CD4-positive, alpha-beta T cell treated with Interleukin-4 for 4 hours (primary cell): ENCODE results near the gene ZBTB9.

Experiments
- DNase-seq: peaks from one replicate; pipeline ENCODE4 v3.0.0-alpha.2; 2020

Gene ZBTB9

DNA sequence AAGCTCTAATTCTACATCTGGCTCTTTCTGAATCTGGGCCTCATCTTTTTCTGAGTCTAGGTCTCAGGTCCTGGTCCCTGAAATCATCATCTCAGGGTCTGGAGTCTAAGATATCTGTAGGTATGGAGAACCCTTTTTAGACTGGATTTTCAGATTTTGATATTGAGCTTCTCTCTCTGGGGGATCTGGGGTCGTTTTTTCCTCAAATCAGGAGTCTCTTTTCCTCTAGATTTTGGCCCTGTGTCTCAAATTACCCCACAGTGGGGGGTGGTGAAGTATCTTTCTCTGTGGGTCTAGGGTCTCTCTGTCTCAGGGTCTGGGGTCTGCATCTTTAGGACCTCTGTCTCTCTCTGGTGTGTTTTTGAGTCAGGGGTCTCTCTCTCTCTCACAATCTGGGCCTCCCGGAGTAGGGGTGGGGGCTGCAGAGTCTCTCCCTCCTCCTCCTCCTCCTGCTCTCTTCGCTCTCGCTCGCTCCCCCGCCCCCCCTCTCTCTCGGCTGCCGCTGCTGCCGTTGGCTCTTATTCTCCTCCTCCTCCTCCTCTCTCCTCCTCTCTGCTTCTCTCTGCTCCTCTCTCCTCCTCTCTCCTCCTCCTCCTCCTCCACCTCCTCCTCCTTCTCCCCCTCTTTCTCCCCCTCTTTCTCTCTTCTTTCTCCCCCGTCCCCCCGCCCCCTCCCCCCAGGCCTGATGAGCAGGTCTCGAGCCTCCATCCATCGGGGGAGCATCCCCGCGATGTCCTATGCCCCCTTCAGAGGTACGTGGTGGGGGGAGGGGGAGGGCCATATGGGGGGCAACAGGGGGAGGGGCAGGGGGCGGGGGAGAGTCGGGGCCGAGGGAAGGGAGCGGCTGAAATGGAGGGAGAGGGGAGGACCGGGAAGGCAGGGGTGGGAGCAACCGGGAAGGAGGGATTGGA is 34.5 kb upstream of the ZBTB9 start, which contains the start of gene SYNGAP1:
TSS of gene SYNGAP1 (plus strand) at position 486 of the 911 bp plus-strand sequence. CDS start at position 686, 200 bp downstream.
- DNase-seq = no peak

DNA sequence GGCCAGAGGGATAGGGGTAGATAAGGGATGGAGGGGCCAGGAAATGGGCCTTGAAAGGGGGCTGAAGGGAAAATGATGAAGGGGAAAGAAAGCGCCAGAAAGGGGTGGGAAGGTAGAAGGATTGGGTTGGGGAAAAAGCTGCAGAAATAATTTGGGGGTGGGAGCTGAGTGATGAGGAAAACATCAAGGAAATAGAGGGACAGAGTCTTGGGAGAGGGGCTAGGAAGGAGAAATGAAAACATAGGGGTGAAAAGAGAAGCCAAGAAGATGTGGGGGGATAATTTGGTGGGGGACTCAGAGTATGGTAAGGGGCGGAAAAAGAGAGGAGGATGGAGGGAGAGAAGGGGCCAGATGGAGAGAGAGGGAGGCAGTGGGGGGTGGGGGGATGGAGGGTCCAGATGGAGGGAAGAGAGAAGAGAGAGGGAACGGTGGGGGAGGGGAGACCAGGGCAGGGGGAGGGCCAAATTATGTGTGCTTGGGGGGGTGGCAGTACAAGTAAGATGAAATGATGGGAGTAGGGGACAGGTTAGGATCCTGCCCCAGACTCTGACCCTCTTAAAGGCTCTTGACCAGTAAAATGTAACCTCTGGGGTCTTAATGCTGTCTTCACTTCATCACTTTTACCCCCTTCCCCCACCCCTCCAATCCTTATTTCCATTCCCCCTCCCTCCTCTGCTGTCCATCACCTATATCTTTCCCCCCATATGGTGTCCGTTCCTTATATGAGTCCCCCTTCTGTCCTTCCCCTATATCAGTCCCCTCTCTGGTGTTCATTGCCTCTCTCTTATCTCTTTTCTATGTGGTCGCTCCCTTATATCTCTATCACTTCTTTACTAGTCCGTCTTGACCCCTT is 33.7 kb upstream of the ZBTB9 start:
- DNase-seq = no peak

DNA sequence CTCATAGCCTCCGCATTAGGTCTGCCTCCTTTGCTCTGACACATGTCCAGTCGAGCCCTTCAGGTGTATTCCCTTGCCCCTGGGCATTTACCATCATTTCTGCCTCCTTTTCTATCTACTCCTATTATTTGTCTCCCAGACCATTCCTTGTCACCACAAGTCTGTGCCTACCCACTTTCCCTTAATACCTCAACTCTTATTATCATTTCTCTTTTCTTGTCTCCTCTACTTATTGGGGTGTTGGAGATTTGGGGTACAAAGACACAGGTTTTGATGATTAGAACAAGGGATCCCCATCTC is 33.1 kb upstream of the ZBTB9 start:
- DNase-seq = no peak

DNA sequence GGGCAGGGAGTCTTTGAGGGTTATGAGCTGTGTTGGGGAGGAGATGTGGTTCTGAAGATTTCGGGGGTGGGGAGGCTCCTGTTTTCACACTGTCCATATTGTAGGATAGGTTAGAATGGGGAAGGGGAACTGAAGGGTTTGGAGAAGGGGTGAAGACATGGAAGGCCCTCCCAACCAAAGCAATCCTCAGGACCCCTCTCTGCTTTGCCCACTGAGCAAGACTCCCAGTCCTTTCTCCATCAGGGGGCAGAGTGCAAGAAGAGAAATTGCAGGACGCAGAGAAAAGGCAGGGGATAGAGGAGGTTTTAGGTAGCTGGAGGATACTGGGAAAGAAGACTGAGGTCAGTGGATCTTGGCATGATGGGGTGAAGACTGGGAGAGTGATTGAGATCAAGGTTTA is 30.6 kb upstream of the ZBTB9 start:
- no peak for DNase-seq

DNA sequence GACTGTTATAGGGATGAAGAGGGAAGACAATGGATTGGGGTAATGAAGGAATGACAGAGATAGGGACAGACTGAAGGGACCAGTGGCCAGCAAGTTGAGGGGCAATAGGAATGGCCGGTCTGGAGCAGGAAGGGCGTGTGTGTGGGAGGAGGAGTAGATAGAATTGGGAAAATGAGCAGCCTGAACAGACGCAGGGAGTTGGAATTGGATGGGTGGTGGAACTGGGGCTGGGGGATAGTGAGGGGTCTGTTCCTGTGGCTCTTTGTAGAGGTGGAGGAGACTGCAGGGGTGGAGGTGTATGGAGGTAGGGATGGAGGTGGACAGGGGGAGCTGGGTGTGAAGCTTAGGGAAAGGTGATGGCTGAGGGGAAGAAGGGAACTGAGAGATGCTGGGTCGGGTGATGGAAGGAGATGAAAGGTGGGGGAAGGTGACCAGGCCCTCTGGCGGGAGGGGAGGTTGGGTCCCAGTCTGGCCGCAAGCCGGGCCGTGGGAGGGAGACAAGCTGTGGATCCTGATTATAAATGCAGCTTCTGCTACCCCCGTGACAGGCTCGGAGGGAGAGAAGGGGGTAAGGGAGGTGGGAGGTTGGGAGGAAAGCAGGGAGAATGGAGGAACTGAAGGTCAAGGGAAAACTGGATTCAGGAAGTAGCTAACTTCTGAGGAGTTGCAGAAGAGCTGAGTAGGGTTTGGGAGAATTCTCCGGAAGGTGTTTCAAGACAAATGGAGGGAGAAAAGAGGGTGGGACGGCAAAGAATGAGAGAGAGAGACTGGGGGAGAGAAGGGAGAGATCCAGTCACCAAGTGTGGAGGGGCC is 29.3 kb upstream of the ZBTB9 start:
- DNase-seq = no peak

DNA sequence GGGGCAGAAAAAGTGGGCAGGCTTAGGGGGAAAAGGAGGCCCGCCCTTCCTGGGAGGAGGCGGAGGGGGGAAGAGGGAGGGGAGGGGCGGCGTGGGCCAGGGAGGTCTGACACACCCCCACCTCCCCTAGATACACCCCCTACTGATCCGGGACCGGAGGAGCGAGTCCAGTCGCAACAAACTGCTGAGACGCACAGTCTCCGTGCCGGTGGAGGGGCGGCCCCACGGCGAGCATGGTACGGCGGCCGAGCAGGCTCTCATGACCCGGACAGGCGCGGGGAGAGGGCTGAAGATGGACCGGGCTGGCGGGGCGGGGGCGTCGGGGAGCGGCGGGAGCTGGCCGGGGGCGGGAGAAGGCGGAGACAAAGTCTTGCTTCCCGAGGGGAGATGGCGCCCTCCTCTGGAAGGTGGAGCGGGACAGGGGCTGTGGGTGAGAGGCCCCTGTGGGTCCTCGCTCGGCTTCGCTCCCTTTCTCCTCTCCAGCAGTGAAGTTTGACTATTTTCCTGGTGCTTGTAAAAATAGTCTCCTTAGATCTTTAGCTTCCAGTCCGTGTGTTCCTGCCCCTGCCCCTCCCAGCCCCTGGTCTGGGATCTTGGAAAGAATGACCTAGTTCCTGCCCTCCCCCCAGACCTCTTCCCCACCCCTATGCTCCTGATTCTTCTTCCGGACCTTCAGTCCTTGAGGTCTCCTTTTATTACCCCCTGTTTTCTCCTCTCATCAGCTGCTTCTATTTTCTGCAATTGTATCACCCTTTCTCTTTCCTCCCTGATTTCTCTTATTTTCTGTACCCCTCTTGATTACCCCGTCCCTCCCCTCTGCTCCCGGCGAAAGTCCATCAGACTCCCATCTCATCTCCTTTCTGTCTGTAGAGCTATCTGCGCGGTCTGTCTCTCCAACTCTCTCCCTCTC is 28.5 kb upstream of the ZBTB9 start:
- DNase-seq = peak; percentile 90

DNA sequence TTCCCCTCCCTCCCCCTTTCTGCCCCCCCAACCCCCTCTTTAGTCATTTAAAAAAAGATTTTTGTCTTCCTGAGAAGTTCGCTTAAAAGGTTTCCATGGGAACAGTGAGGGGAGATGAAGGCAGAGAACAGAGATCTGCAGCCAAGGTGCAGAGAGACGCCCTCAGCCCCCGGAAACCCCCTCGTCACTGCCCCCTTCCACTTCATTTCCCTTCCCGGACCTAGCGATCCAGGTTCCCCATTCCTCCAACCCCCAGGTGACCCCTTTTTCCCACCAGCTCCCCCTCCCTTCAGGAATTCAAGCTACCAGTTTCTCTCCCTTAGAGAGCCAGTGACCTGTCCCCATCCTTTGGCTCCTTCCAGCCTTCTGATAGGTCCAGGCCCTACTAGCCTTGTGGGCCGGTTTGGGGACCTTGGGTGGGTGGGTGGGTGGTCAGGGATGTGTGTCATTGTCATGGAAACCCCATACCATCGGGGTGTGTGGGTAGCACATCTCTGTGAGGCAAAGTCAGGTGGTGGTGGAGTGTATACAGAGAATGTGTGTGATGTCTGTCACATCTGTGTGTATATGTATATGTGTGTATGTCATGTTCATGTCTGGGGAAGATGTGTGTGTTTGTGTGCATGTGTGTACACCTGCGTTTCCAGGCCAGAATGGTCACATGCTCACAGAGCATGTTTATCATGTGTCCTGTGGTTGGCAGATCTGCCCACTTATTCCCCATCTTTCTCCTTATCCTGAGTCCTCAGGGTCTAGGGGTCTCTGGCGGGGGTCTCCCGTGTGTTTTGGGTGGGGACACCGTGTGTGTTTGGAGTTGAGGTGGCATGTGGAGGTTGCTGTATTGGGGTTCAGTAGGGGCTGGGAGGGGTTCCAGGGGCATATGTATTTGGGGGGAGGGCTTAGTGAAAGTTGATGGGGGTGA is 27.5 kb upstream of the ZBTB9 start:
- peak; percentile 80 for DNase-seq

DNA sequence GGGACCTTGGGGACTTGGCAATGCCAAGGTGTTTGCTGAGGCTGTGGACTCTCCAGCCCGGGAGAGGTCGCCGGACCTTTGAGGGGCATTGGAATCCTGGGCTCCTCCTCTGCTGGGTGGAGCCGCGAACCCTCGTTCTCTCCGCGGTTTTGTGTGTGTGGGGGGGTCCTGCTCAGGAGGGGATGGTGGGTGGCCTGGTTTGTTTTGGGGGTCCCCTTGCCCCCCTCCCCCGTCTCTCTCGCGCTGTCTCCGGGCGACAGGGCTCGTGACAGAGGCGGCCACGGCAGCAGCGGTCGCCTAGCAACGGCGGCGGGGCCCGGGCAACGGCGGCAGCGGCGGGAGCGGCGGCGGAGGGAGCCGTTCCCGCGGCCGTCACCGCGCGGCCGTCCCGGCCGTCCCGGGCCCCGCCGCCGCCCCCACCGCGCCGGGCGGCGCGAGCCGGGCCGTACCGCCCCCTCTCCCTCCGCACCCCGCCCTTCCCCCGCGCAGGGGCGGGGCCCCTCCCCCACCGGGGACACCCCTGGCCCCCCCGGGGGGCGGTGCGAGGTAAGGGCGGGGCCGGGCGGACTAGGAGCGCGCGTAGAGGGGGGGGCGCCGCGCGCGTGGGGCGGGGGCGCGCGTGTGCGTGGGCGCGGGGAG is 26.7 kb upstream of the ZBTB9 start:
- peak; percentile 67 for DNase-seq

DNA sequence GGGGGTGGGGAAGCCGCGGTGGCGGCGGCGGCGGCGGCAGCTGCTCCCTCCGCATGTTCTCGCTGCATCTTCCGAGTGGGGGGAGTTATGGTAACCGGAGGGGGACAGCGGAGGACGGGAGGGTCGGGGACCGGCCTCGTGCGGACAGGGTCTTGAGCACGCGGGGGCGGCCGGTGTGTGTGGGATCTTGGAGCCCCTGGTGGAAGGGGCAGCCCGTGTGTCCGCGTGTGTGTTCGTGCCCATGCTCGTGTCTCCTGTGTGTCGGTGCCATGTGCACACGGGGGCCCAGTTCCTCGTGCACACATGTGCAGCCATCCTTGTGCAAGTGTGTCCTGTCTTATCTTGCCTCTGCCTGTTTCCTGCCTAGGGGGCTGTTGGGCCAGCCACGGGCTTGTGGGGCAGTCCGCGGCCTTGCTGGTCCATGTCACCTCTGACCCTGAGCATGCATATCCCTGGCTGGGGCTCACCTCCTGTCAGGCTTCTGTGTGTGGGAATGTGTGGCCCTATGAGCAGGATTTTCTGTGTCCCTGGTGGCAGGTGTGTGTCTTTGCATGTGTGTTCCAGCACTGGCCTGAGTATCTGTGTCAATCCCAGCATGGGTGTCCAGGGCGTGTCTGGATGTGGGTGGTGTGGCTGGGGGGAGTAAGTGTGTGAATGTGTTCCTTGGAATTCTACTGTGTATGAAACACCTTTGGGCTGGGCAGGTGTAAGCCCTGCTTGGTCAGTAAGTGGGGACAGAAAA is 26.0 kb upstream of the ZBTB9 start:
- DNase-seq = peak; percentile 29

DNA sequence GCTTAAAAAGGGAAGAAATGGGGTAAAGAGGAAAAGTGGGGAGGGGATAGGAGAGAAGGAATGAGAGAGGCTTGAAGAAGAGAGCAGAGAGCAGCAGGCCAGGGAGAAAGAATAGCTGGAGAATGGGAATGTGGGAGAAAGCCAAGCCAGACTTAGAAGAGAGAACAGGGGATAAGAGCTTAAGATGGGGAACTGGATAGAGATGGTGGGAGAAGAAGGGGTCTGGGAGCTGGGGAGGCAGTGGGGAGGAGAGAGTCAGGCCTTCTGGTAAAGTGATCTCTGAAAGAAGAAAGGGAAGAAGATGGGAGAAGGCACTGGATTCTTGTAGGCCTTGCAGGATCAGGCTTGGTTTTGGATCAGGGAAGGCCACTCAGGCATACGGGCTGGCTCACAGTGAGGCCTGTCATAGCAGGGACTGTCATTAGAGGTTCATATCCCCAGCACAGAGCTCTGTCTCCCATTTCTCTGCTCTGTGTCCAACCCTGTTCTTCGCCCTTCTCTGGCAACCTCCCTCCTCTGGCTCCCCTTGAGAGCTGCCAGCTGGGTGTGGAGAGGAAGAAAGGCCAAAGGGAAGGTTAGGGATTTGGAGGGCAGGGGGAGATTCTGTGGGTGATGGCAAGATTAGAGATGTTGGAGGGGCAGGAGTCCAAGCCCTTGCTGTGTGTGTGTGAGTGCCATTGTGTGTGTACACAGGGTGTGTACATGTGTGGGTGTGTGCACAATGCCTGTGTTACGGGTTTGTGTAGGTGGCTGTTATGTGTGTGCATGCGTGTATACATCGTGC is 25.2 kb upstream of the ZBTB9 start:
- no peak for DNase-seq

DNA sequence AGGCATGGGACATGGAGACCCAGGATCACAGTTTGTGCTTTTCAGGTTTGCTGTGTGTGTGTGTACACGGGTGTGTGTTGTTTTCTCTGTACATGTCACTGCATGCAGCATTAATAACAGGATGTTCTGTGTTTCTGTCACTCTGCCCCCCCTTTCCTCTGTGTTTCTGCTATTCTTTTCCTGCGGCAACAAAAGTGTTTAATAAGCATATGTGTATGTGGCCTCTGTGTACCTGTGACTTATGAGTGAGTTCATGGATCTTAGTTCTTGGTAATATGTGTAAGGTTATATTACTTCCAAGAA is 24.7 kb upstream of the ZBTB9 start:
- peak; percentile 64 for DNase-seq

DNA sequence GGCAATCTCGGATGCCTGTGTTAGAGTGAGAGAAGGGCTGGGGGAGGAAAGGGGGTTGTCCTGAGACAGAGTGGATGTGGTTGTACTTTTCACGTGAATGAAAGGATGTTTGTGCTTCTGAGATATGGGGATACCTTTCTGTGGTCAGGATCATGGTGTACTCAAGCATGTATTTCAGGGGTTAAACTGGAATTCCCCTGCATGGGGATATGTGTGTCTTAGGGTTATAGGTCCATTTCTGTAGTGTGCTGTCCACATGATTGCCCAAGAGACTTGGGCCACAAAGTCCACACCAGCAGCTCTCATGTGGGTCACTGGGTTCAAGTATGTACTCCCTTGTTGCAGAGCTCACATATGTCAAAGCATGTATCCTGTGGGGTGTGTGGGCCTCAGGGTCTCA is 24.0 kb upstream of the ZBTB9 start:
- no peak for DNase-seq

DNA sequence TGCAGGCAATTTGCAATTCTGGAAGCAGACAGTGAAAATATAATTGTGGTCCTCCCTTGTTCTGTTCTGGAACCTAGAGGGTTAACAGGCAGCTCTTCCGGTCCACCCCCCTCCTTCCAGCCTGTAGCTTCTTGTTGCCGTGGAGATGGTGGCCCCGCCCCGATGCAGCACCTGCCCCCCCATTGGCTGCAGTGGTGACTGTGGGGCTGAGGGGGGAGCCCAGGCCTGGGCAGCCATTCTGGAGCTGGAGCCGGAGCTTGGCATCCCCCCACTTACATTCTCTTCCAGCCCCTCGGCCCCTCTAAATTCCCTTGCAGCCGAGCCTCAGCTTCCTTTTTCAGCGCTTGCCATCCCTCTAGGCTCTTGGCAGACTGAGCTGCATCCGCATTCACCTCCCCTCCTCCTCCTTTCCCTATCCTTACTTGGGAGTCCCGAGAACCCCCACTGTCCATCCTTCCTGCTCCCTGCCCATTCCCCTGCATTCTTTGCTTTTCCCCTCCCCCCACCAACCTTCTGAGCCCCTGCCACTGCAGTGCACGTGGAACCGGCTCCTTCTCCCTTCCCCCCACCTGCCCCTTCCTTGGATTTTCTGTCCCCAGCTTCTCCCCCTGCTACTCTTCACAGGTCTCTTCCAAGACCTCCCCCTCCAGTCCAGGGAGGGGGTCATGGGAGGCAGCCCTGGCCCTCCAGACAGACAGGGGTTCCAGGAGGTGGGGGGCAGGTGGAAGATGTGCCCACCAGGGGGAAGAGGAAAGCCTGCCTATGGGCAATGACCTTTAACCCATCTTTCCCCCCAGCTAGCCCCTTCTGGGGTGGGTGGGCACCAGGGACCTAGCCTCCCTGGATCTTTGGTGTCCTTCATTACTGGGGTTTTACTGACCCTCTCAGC is 23.1 kb upstream of the ZBTB9 start:
- DNase-seq = peak; percentile 88

DNA sequence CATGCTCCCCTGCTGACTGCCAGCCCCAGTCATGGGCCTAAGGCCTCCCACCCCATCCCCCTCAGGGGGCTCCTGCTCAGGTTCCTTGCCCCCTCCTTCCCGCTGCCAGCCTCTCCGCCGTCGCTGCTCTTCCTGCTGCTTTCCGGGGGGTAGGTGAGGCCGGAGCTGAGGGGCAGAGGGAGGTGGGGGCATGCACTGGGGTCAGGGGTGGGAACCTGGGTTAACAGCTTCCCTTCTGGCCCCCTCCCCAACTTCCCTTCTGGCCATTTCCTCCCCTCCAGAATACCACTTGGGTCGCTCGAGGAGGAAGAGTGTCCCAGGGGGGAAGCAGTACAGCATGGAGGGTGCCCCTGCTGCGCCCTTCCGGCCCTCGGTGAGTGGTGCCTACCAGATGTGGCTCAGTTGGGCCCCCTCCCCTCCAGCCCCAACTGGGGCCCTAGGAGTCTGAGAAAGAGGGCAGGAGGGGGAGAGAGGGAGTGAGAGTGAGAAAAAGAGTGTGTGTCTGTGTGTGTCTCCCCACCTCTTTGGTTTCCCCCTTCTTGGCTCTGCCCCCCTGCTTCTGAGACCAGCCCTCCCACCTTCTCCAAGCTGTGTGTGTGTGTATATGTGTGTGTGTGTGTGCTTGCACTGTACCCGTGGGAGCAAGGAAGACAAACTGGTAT is 22.4 kb upstream of the ZBTB9 start:
- DNase-seq = no peak

DNA sequence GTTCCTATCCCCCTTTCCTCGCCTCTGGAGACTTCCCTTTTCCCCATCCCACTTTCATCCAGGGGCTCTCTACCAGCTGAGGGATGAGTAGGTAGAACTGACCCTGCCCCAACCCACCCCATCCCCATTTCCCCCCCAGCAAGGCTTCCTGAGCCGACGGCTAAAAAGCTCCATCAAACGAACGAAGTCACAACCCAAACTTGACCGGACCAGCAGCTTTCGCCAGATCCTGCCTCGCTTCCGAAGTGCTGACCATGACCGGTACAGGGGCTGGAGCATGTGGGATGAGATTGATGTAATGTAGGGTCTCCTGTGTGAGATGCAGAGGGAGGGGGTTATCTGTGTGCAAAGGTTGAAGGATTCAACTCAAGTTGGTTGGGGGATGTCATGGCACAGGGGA is 21.8 kb upstream of the ZBTB9 start:
- no peak for DNase-seq

DNA sequence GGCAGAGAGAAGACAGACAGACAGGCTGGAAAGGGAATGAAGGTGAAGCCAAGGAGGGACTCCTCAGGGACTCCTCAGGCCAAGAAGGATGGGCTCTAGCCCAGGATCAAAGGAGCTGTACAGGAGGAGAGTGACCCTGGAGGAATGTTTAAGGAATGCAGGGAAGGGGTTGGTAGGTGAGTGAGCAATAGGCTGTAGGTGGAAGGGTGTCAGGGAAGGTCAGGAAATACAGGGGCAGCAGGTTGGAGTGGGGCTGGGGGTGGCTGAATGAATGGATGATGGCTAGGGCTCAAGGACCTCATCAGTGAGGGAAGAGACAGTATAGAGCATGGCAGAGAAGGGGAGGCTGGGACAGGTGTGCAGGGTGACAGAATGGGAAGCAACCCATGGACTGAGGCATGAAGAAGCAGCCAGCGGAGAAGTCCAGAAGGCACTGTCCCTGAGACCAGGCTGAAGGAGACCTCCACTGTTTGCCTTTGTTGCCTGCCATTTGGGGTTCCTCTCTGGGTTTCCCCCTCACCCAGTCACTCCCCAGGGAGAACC is 21.3 kb upstream of the ZBTB9 start:
- DNase-seq = no peak

DNA sequence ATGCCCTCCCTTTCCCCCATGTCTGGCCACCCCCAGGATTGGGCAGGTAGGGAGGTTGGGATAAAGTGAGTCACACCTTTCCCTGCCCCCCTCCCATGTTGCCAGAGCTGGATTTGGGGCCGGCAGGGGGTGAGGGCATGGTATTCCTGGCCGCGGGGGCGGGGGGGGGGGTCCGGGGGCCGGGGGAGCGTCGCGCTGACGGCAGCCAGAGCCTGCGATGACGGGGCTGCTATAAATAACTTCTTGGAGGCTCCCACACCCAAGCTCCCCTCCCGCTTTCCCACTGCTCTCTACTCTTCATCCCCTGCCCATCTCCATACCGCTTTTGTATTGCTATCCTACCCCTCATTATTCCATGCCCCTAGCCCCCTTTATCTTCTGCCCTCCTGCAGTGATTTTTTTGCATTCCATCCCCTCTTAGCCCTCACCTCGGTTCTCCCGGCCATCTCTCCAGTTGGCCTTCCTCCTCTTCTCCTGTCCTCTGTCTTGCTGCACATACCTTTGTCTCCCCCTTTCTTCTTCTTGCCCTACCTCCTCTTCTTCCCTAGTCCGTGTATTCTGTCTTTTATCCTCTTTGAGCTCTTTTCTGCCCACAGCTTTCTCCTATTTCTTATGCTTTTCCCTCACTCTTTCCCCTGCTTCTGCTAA is 20.7 kb upstream of the ZBTB9 start:
- no peak for DNase-seq
